Measurements from ENCODE around the gene KRTAP20-1.

- TF ChIP-seq CTCF (conservative IDR thresholded peaks at IDR 0.05 in 1 of 2, IDR thresholded peaks at IDR 0.05 in 1 of 2; ENCODE audit: extremely low read depth in 1 of 2, insufficient read depth in 1 of 2, low read depth in 1 of 2, low read length in 2 of 2) (no peak), EZH2 (IDR thresholded peaks at IDR 0.05; ENCODE audit: borderline replicate concordance, low read length) (no peak)
Observed at GRCh38 chr21:30625449-30626165, 9.4 kb downstream of the KRTAP20-1 start.

Measured in mammary epithelial cell (primary cell).